Measurements from ENCODE around the gene MEGF9.
"Not testable (repeated sequence)": the region's sequence is repeated elsewhere in the genome, so short reads cannot be mapped to it uniquely, and the experiment has no call there.

Gene MEGF9

GRCh38 chr9:120655005-120655622, 59.2 kb downstream of the MEGF9 start:
- Histone ChIP-seq H3K27ac (ENCODE audit: low read depth, low read length) (no peak overlapping the region), H3K4me1 (ENCODE audit: control insufficient read depth, insufficient read depth, low read length) (no peaks in the 10 kb centered on the region), H3K9me3 (ENCODE audit: control insufficient read depth, insufficient read depth, low read length) (no peaks in the 10 kb centered on the region)

GRCh38 chr9:120654272-120654671, 60.0 kb downstream of the MEGF9 start:
- Histone ChIP-seq H3K27me3 (ENCODE audit: control insufficient read depth, insufficient read depth, low read length) (no peaks in the 10 kb centered on the region), H3K4me1 (ENCODE audit: control insufficient read depth, insufficient read depth, low read length) (no peaks in the 10 kb centered on the region), H3K36me3 (ENCODE audit: control insufficient read depth, insufficient read depth, low read length) (no peaks in the 10 kb centered on the region), H3K27ac (ENCODE audit: low read depth, low read length) (no peak overlapping the region), H3K9ac (ENCODE audit: low read depth, low read length) (no peak overlapping the region), H3K9me3 (ENCODE audit: control insufficient read depth, insufficient read depth, low read length) (no peaks in the 10 kb centered on the region), H3K4me3 (ENCODE audit: low read depth, low read length) (no peak overlapping the region)

More at GRCh38 chr9:120655005-120655622, 59.2 kb downstream of the MEGF9 start:
- H3K4me3 ChIP-seq (ENCODE audit: low read depth, low read length), result no peak overlapping the region
- H3K36me3 ChIP-seq (ENCODE audit: control insufficient read depth, insufficient read depth, low read length), result no peaks in the 10 kb centered on the region
- H3K27me3 ChIP-seq (ENCODE audit: control insufficient read depth, insufficient read depth, low read length), result no peaks in the 10 kb centered on the region
- H3K9ac ChIP-seq (ENCODE audit: low read depth, low read length), result no peak overlapping the region

- no peak overlapping the region for H3K27ac ChIP-seq (ENCODE audit: low read depth, low read length)
- no peak overlapping the region for H3K9ac ChIP-seq (ENCODE audit: low read depth, low read length)
- H3K36me3 ChIP-seq (ENCODE audit: control insufficient read depth, insufficient read depth, low read length), result no peaks in the 10 kb centered on the region
- H3K4me1 ChIP-seq (ENCODE audit: control insufficient read depth, insufficient read depth, low read length), result no peaks in the 10 kb centered on the region
- no peaks in the 10 kb centered on the region for H3K27me3 ChIP-seq (ENCODE audit: control insufficient read depth, insufficient read depth, low read length)
- H3K4me3 ChIP-seq (ENCODE audit: low read depth, low read length), result no peak overlapping the region
- no peaks in the 10 kb centered on the region for H3K9me3 ChIP-seq (ENCODE audit: control insufficient read depth, insufficient read depth, low read length)
Measured at GRCh38 chr9:120653762-120654161, 60.5 kb downstream of the MEGF9 start.

- H3K27me3 ChIP-seq (ENCODE audit: control insufficient read depth, insufficient read depth, low read length), result no peaks in the 10 kb centered on the region
- H3K9me3 ChIP-seq (ENCODE audit: control insufficient read depth, insufficient read depth, low read length), result no peaks in the 10 kb centered on the region
- H3K4me1 ChIP-seq (ENCODE audit: control insufficient read depth, insufficient read depth, low read length), result no peaks in the 10 kb centered on the region
- H3K9ac ChIP-seq (ENCODE audit: low read depth, low read length), result no peak overlapping the region
- H3K36me3 ChIP-seq (ENCODE audit: control insufficient read depth, insufficient read depth, low read length), result no peaks in the 10 kb centered on the region
- no peak overlapping the region for H3K27ac ChIP-seq (ENCODE audit: low read depth, low read length)
- no peak overlapping the region for H3K4me3 ChIP-seq (ENCODE audit: low read depth, low read length)
Measured at GRCh38 chr9:120652934-120653333, 61.3 kb downstream of the MEGF9 start.

GRCh38 chr9:120650352-120650751, 63.9 kb downstream of the MEGF9 start:
- H3K9me3 ChIP-seq (ENCODE audit: control insufficient read depth, insufficient read depth, low read length), result no peaks in the 10 kb centered on the region
- no peak overlapping the region for H3K4me3 ChIP-seq (ENCODE audit: low read depth, low read length)
- no peaks in the 10 kb centered on the region for H3K36me3 ChIP-seq (ENCODE audit: control insufficient read depth, insufficient read depth, low read length)
- H3K4me1 ChIP-seq (ENCODE audit: control insufficient read depth, insufficient read depth, low read length), result no peaks in the 10 kb centered on the region
- H3K27me3 ChIP-seq (ENCODE audit: control insufficient read depth, insufficient read depth, low read length), result no peaks in the 10 kb centered on the region
- no peak overlapping the region for H3K9ac ChIP-seq (ENCODE audit: low read depth, low read length)
- H3K27ac ChIP-seq (ENCODE audit: low read depth, low read length), result no peak overlapping the region

GRCh38 chr9:120648581-120649197, 65.6 kb downstream of the MEGF9 start:
- Histone ChIP-seq H3K9ac (ENCODE audit: low read depth, low read length) (no peak overlapping the region), H3K27me3 (ENCODE audit: control insufficient read depth, insufficient read depth, low read length) (no peaks in the 10 kb centered on the region), H3K27ac (ENCODE audit: low read depth, low read length) (no peak overlapping the region), H3K4me1 (ENCODE audit: control insufficient read depth, insufficient read depth, low read length) (no peaks in the 10 kb centered on the region), H3K4me3 (ENCODE audit: low read depth, low read length) (no peak overlapping the region), H3K36me3 (ENCODE audit: control insufficient read depth, insufficient read depth, low read length) (no peaks in the 10 kb centered on the region), H3K9me3 (ENCODE audit: control insufficient read depth, insufficient read depth, low read length) (no peaks in the 10 kb centered on the region)

GRCh38 chr9:120646948-120647347, 67.3 kb downstream of the MEGF9 start:
- Histone ChIP-seq H3K27ac (ENCODE audit: low read depth, low read length) (no peak overlapping the region), H3K36me3 (ENCODE audit: control insufficient read depth, insufficient read depth, low read length) (no peaks in the 10 kb centered on the region), H3K4me1 (ENCODE audit: control insufficient read depth, insufficient read depth, low read length) (no peaks in the 10 kb centered on the region), H3K27me3 (ENCODE audit: control insufficient read depth, insufficient read depth, low read length) (no peaks in the 10 kb centered on the region), H3K9me3 (ENCODE audit: control insufficient read depth, insufficient read depth, low read length) (no peaks in the 10 kb centered on the region), H3K9ac (ENCODE audit: low read depth, low read length) (no peak overlapping the region), H3K4me3 (ENCODE audit: low read depth, low read length) (no peak overlapping the region)

GRCh38 chr9:120645760-120646159, 68.5 kb downstream of the MEGF9 start:
- Histone ChIP-seq H3K4me3 (ENCODE audit: low read depth, low read length) (no peak overlapping the region), H3K27me3 (ENCODE audit: control insufficient read depth, insufficient read depth, low read length) (no peaks in the 10 kb centered on the region), H3K27ac (ENCODE audit: low read depth, low read length) (no peak overlapping the region), H3K36me3 (ENCODE audit: control insufficient read depth, insufficient read depth, low read length) (no peaks in the 10 kb centered on the region), H3K9me3 (ENCODE audit: control insufficient read depth, insufficient read depth, low read length) (no peaks in the 10 kb centered on the region), H3K9ac (ENCODE audit: low read depth, low read length) (no peak overlapping the region), H3K4me1 (ENCODE audit: control insufficient read depth, insufficient read depth, low read length) (no peaks in the 10 kb centered on the region)

- Histone ChIP-seq H3K4me3 (ENCODE audit: low read depth, low read length) (no peak overlapping the region), H3K9me3 (ENCODE audit: control insufficient read depth, insufficient read depth, low read length) (no peaks in the 10 kb centered on the region), H3K27ac (ENCODE audit: low read depth, low read length) (no peak overlapping the region), H3K36me3 (ENCODE audit: control insufficient read depth, insufficient read depth, low read length) (no peaks in the 10 kb centered on the region), H3K4me1 (ENCODE audit: control insufficient read depth, insufficient read depth, low read length) (no peaks in the 10 kb centered on the region), H3K27me3 (ENCODE audit: control insufficient read depth, insufficient read depth, low read length) (no peaks in the 10 kb centered on the region), H3K9ac (ENCODE audit: low read depth, low read length) (no peak overlapping the region)
Measured at GRCh38 chr9:120643061-120643460, 71.2 kb downstream of the MEGF9 start.

- Histone ChIP-seq H3K4me3 (ENCODE audit: low read depth, low read length) (no peak overlapping the region), H3K9ac (ENCODE audit: low read depth, low read length) (no peak overlapping the region), H3K27me3 (ENCODE audit: control insufficient read depth, insufficient read depth, low read length) (no peaks in the 10 kb centered on the region), H3K36me3 (ENCODE audit: control insufficient read depth, insufficient read depth, low read length) (no peaks in the 10 kb centered on the region), H3K9me3 (ENCODE audit: control insufficient read depth, insufficient read depth, low read length) (no peaks in the 10 kb centered on the region), H3K4me1 (ENCODE audit: control insufficient read depth, insufficient read depth, low read length) (no peaks in the 10 kb centered on the region), H3K27ac (ENCODE audit: low read depth, low read length) (no peak overlapping the region)
Measured at GRCh38 chr9:120642129-120642770, 72.0 kb downstream of the MEGF9 start.

- not testable (repeated sequence) for H3K36me3 ChIP-seq (ENCODE audit: control insufficient read depth, insufficient read depth, low read length); H3K27ac ChIP-seq (ENCODE audit: low read depth, low read length); H3K9ac ChIP-seq (ENCODE audit: low read depth, low read length)
Measured at GRCh38 chr9:120640874-120641273, 73.4 kb downstream of the MEGF9 start.

More at GRCh38 chr9:120640874-120641273, 73.4 kb downstream of the MEGF9 start:
- H3K4me1 ChIP-seq (ENCODE audit: control insufficient read depth, insufficient read depth, low read length); H3K4me3 ChIP-seq (ENCODE audit: low read depth, low read length); H3K27me3 ChIP-seq (ENCODE audit: control insufficient read depth, insufficient read depth, low read length); H3K9me3 ChIP-seq (ENCODE audit: control insufficient read depth, insufficient read depth, low read length): not testable (repeated sequence)
